ENCODE results near the gene MMP7. TPM values are rescaled to one million over a fixed set of nuclear protein-coding genes. Genes with fewer than 3 reads are reported as not detected.

MMP7 gene
- polyA plus RNA-seq, 1 of the 3 experiments (the other 2 are of a cell fraction): 0.13 TPM

GRCh38 chr11:102517670-102518069 lies 12.9 kb downstream of the MMP7 start:
- TF ChIP-seq FOXM1 (IDR thresholded peaks at IDR 0.05; ENCODE audit: low read depth) (no peak), IRF3 (IDR thresholded peaks at IDR 0.05; ENCODE audit: low read depth, low read length) (no peak), TAF1 (IDR thresholded peaks at IDR 0.05; ENCODE audit: borderline replicate concordance, low read depth, low read length) (no peak), TEAD4 (IDR thresholded peaks at IDR 0.05; ENCODE audit: borderline replicate concordance, insufficient read depth) (no peak)
- H3K36me3 ChIP-seq (replicated peaks in 1 of 2; ENCODE audit: control insufficient read depth in 1 of 2, insufficient read depth in 2 of 2, low read length in 1 of 2): no peaks in the 10 kb centered on the region
- H3K9me3 ChIP-seq: no peaks in the 10 kb centered on the region
- H3K27ac ChIP-seq (ENCODE audit: low read depth in 2 of 2, low read length in 1 of 2): no peak overlapping the region
- H3K4me2 ChIP-seq: no peak overlapping the region
- H4K20me1 ChIP-seq (ENCODE audit: insufficient read depth): no peaks in the 10 kb centered on the region
- no peaks in the 10 kb centered on the region for H3K9me2 ChIP-seq
- no peaks in the 10 kb centered on the region for H3K79me2 ChIP-seq (ENCODE audit: insufficient read depth)
- H3K4me1 ChIP-seq (ENCODE audit: control insufficient read depth in 1 of 2, insufficient read depth in 2 of 2, low read depth in 1 of 2, low read length in 1 of 2): no peaks in the 10 kb centered on the region
- no peak overlapping the region for H3K9ac ChIP-seq
- WGBS (ENCODE audit: low lambda C conversion rate): 81% methylated on average over 3 of the region's 3 CpGs
- H3F3A ChIP-seq (replicated peaks; ENCODE audit: insufficient read depth): no peaks in the 10 kb centered on the region
- DNase-seq: no peak
- H2AFZ ChIP-seq (ENCODE audit: low read depth): no peak overlapping the region
- no peaks in the 10 kb centered on the region for H3K27me3 ChIP-seq (ENCODE audit: insufficient read depth)
- CTCF ChIA-PET: no interaction called here
- no peak overlapping the region for H3K4me3 ChIP-seq (ENCODE audit: low read depth in 2 of 2, low read length in 1 of 2)
- POLR2A ChIA-PET: no interaction called here

GRCh38 chr11:102516179-102516578 lies 14.4 kb downstream of the MMP7 start:
- no peak overlapping the region for H3K4me3 ChIP-seq (ENCODE audit: low read depth in 2 of 2, low read length in 1 of 2)
- no peaks in the 10 kb centered on the region for H3K27me3 ChIP-seq (ENCODE audit: insufficient read depth)
- H3K9me2 ChIP-seq: no peaks in the 10 kb centered on the region
- no peaks in the 10 kb centered on the region for H3K4me1 ChIP-seq (ENCODE audit: control insufficient read depth in 1 of 2, insufficient read depth in 2 of 2, low read depth in 1 of 2, low read length in 1 of 2)
- TF ChIP-seq GABPA (IDR thresholded peaks at IDR 0.05; ENCODE audit: low read depth) (no peak), ZBTB33 (IDR thresholded peaks at IDR 0.05; ENCODE audit: borderline replicate concordance, low read depth) (no peak), REST (IDR thresholded peaks at IDR 0.05; ENCODE audit: low read depth, low read length) (no peak), NRF1 (IDR thresholded peaks at IDR 0.05; ENCODE audit: low read depth, low read length) (no peak), RFX5 (IDR thresholded peaks at IDR 0.05; ENCODE audit: low read length) (no peak), MXI1 (IDR thresholded peaks at IDR 0.05; ENCODE audit: low read depth, low read length) (no peak), RXRA (IDR thresholded peaks at IDR 0.05; ENCODE audit: borderline replicate concordance, low read depth) (no peak), MEF2A (IDR thresholded peaks at IDR 0.05; ENCODE audit: borderline replicate concordance, low read depth) (no peak), USF2 (IDR thresholded peaks at IDR 0.05; ENCODE audit: borderline replicate concordance, low read depth, low read length) (no peak), MAX (IDR thresholded peaks at IDR 0.05; ENCODE audit: low read depth) (no peak), TEAD4 (IDR thresholded peaks at IDR 0.05; ENCODE audit: borderline replicate concordance, insufficient read depth) (no peak), TAF1 (IDR thresholded peaks at IDR 0.05; ENCODE audit: borderline replicate concordance, low read depth, low read length) (no peak), ELF1 (IDR thresholded peaks at IDR 0.05) (no peak), EZH2phosphoT487 (IDR thresholded peaks at IDR 0.05; ENCODE audit: borderline replicate concordance, low read depth) (no peak)
- TF ChIP-seq, protein P1, sequence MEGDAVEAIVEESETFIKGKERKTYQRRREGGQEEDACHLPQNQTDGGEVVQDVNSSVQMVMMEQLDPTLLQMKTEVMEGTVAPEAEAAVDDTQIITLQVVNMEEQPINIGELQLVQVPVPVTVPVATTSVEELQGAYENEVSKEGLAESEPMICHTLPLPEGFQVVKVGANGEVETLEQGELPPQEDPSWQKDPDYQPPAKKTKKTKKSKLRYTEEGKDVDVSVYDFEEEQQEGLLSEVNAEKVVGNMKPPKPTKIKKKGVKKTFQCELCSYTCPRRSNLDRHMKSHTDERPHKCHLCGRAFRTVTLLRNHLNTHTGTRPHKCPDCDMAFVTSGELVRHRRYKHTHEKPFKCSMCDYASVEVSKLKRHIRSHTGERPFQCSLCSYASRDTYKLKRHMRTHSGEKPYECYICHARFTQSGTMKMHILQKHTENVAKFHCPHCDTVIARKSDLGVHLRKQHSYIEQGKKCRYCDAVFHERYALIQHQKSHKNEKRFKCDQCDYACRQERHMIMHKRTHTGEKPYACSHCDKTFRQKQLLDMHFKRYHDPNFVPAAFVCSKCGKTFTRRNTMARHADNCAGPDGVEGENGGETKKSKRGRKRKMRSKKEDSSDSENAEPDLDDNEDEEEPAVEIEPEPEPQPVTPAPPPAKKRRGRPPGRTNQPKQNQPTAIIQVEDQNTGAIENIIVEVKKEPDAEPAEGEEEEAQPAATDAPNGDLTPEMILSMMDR (IDR thresholded peaks at IDR 0.05): no peak
- no peaks in the 10 kb centered on the region for H3K79me2 ChIP-seq (ENCODE audit: insufficient read depth)
- H3F3A ChIP-seq (replicated peaks; ENCODE audit: insufficient read depth): no peaks in the 10 kb centered on the region
- H3K9me3 ChIP-seq: no peaks in the 10 kb centered on the region
- H3K27ac ChIP-seq (ENCODE audit: low read depth in 2 of 2, low read length in 1 of 2): no peak overlapping the region
- no peak overlapping the region for H2AFZ ChIP-seq (ENCODE audit: low read depth)
- WGBS (ENCODE audit: low lambda C conversion rate): 80% methylated on average over 4 of the region's 4 CpGs
- no peaks in the 10 kb centered on the region for H3K36me3 ChIP-seq (replicated peaks in 1 of 2; ENCODE audit: control insufficient read depth in 1 of 2, insufficient read depth in 2 of 2, low read length in 1 of 2)
- no peak overlapping the region for H3K4me2 ChIP-seq
- DNase-seq: no peak
- no peak overlapping the region for H3K9ac ChIP-seq
- ChIA-PET CTCF (no interaction called here), POLR2A (no interaction called here)
- no peaks in the 10 kb centered on the region for H4K20me1 ChIP-seq (ENCODE audit: insufficient read depth)

Data from SK-N-SH (cell line).